K562 (cell line): ENCODE measurements around the gene RHOF. TPM values are rescaled to one million over a fixed set of nuclear protein-coding genes. Genes with fewer than 3 reads are reported as not detected.

Experiments
- CEBPG ChIP-seq, 3 experiments: fragments of 200-800 bp in 1 of 3; sonication (Bioruptor generic) in 1 of 3; sonication (generic) in 1 of 3; formaldehyde crosslinking in 1 of 3; IDR thresholded peaks in 2 of 3; conservative IDR thresholded peaks in 1 of 3; 2 replicates each; pipeline versions ENCODE4 v1.6.1 to v1.8.0; 2016 to 2022; ENCODE audit warnings: missing compliant biosample characterization in 2 of 3, missing genetic modification characterization in 2 of 3, mild to moderate bottlenecking in 1 of 3, missing genetic modification reagents in 1 of 3
- CHD4 ChIP-seq: fragments of 200-600 bp; sonication (generic); IDR thresholded peaks from 3 replicates; pipeline ENCODE4 v1.6.1; 2012; ENCODE audit warnings: low read depth, mild to moderate bottlenecking, mixed read lengths, low read length, inconsistent platforms; ENCODE audit not compliant: insufficient read depth, insufficient replicate concordance, poor library complexity, severe bottlenecking
- DPF2 ChIP-seq: fragments of 450-650 bp; IDR thresholded peaks from 2 replicates; pipeline ENCODE4 v1.6.1; 2016
- HDAC8 ChIP-seq: fragments of 450-650 bp; IDR thresholded peaks from 2 replicates; pipeline ENCODE4 v1.6.1; 2016; ENCODE audit warnings: mild to moderate bottlenecking, missing genetic modification characterization, moderate library complexity, missing compliant biosample characterization
- HMG20B ChIP-seq: fragments of 250-450 bp; sonication (Bioruptor Pico); IDR thresholded peaks from 2 replicates; pipeline ENCODE4 v1.5.0; 2021; ENCODE audit warnings: mild to moderate bottlenecking
- ILK ChIP-seq: fragments of 450-650 bp; IDR thresholded peaks from 2 replicates; pipeline ENCODE4 v1.6.1; 2016; ENCODE audit warnings: missing genetic modification characterization, low read depth, mild to moderate bottlenecking, missing compliant biosample characterization, moderate library complexity, borderline replicate concordance
- PHTF2 ChIP-seq: fragments of 250-450 bp; sonication (Bioruptor Pico); IDR thresholded peaks from 2 replicates; pipeline ENCODE4 v1.5.0; 2021; ENCODE audit warnings: mild to moderate bottlenecking
- RAD21 ChIP-seq, 2 experiments: fragments of 250-450 bp in 1 of 2; fragments of 450-650 bp in 1 of 2; sonication (Bioruptor Pico) in 1 of 2; formaldehyde crosslinking in 1 of 2; IDR thresholded peaks in 1 of 2; conservative IDR thresholded peaks in 1 of 2; 2 replicates each; pipeline versions ENCODE4 v1.4.0 to v1.8.0; 2020 to 2022; ENCODE audit warnings: mild to moderate bottlenecking in 2 of 2, moderate library complexity in 1 of 2
- SMAD3 ChIP-seq: fragments of 450-650 bp; formaldehyde crosslinking; conservative IDR thresholded peaks from 2 replicates; pipeline ENCODE4 v1.4.0; 2020; ENCODE audit warnings: mild to moderate bottlenecking
- SMAD4 ChIP-seq: fragments of 250-450 bp; sonication (Bioruptor Pico); conservative IDR thresholded peaks from 2 replicates; pipeline ENCODE4 v1.8.0; 2021; ENCODE audit warnings: inconsistent platforms, mild to moderate bottlenecking, moderate library complexity
- SREBF2 ChIP-seq: sonication (generic); formaldehyde crosslinking; IDR thresholded peaks from 2 replicates; pipeline ENCODE4 v1.4.0; 2020; ENCODE audit warnings: mild to moderate bottlenecking, missing genetic modification reagents
- TFAM ChIP-seq: fragments of 250-450 bp; sonication (Bioruptor Pico); conservative IDR thresholded peaks from 2 replicates; pipeline ENCODE4 v1.5.0; 2021; ENCODE audit warnings: mild to moderate bottlenecking, moderate library complexity
- ZKSCAN1 ChIP-seq: fragments of 150-350 bp; IDR thresholded peaks from 2 replicates; pipeline ENCODE4 v1.6.1; 2016; ENCODE audit warnings: low read depth, low read length
- ZNF197 ChIP-seq: fragments of 200-800 bp; sonication (Bioruptor generic); IDR thresholded peaks from 2 replicates; pipeline ENCODE4 v1.6.1; 2016; ENCODE audit warnings: low read depth, missing genetic modification characterization, missing compliant biosample characterization
- ZNF217 ChIP-seq: sonication (generic); formaldehyde crosslinking; IDR thresholded peaks from 2 replicates; pipeline ENCODE4 v1.8.0; 2022; ENCODE audit warnings: mild to moderate bottlenecking, missing genetic modification reagents
- polyA plus RNA-seq, 8 experiments: library from polyadenylated mRNA; depleted of rRNA in 4 of 8; stranded (reverse) in 5 of 8; unstranded in 3 of 8; fragments of >200 nt; fragmentation: Nextera tagmentation in 2 of 8; fragmentation: Illumina TruSeq in 1 of 8; extraction: Ambion mirVana in 2 of 8; extraction: Trizol in 1 of 8; gene quantifications; 2 replicates each; pipeline versions ENCODE4 v1.2.1 to v1.2.3, GENCODE V29; 2011 to 2014; ENCODE audit warnings: inconsistent platforms in 1 of 8, missing spikeins in 1 of 8
- total RNA-seq, 7 experiments: library from RNA; depleted of rRNA in 6 of 7; stranded (reverse); fragments of >200 nt in 6 of 7; fragmentation: Illumina TruSeq in 2 of 7; extraction: Trizol in 2 of 7; gene quantifications; 2 replicates each; pipeline versions ENCODE4 v1.2.1 to v1.2.3, GENCODE V29; 2011 to 2021; ENCODE audit warnings: low replicate concordance in 1 of 7
- TF ChIP-seq, protein P1 (sequence below): sonication (generic); formaldehyde crosslinking; IDR thresholded peaks from 2 replicates; pipeline ENCODE4 v1.4.0; 2020; ENCODE audit warnings: mild to moderate bottlenecking, missing genetic modification reagents

Gene RHOF
- total and polyA plus RNA-seq, 9 of the 15 experiments (the other 6 are each of a cell fraction or from before 2014, with no cell fraction given): 0.13 to 10.1 (median 4.0) TPM

DNA sequence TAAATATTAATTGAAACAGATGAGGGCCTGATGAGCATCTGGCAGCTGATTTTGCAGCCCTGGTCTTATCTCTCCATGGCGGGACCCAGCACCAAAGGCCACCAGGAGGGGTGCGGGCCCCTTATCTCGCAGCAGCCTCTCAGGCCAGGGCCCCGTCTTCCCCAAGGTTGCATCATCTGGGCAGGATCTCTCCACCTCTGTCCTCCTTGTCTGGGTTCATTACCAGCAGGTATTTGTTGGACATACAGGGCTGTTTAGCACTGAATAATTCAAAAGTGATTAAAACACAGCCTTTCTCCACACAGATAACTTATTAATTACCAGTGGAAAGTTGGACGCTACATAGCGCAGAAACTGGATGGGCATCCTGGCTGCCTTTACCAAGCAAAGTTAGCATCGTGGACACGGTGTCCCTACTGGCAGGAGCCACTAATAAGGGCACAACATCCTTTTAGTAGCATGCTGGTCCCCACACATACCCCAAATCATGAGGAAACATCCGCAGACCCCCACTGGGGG lies 55.1 kb downstream of the RHOF start (continued):
- TF ChIP-seq, protein P1, sequence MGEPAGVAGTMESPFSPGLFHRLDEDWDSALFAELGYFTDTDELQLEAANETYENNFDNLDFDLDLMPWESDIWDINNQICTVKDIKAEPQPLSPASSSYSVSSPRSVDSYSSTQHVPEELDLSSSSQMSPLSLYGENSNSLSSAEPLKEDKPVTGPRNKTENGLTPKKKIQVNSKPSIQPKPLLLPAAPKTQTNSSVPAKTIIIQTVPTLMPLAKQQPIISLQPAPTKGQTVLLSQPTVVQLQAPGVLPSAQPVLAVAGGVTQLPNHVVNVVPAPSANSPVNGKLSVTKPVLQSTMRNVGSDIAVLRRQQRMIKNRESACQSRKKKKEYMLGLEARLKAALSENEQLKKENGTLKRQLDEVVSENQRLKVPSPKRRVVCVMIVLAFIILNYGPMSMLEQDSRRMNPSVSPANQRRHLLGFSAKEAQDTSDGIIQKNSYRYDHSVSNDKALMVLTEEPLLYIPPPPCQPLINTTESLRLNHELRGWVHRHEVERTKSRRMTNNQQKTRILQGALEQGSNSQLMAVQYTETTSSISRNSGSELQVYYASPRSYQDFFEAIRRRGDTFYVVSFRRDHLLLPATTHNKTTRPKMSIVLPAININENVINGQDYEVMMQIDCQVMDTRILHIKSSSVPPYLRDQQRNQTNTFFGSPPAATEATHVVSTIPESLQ (CRISPR knock-in tag): no peak
- no peak for TF ChIP-seq HMG20B (CRISPR knock-in tag)
- TF ChIP-seq SMAD3: no peak
- TF ChIP-seq SREBF2: no peak
- peak; percentile 21 to 58 for TF ChIP-seq RAD21 (CRISPR knock-in tag; conservative IDR thresholded peaks at IDR 0.05 in 1 of 2, IDR thresholded peaks at IDR 0.05 in 1 of 2)
- TF ChIP-seq DPF2: peak; percentile 95
- no peak for TF ChIP-seq TFAM (CRISPR knock-in tag)
- TF ChIP-seq ILK: no peak
- no peak for TF ChIP-seq PHTF2 (CRISPR knock-in tag)
- peak; percentile 98 for TF ChIP-seq SMAD4 (CRISPR knock-in tag)
- no peak for TF ChIP-seq CHD4
- 0 out of 2 replicates have a peak, but pooled peaks have one; percentile 25 for TF ChIP-seq ZKSCAN1
- TF ChIP-seq ZNF217 (CRISPR knock-in tag): no peak
- peak; percentile 99 for TF ChIP-seq CEBPG (CRISPR knock-in tag; IDR thresholded peaks at IDR 0.05)
- TF ChIP-seq CEBPG (tag; conservative IDR thresholded peaks at IDR 0.05 in 1 of 2, IDR thresholded peaks at IDR 0.05 in 1 of 2): peak; percentile 95 to 96
- TF ChIP-seq HDAC8 (tag): no peak
- TF ChIP-seq ZNF197: no peak
